ENCODE data around the gene RALA. TPM values are rescaled to one million over a fixed set of nuclear protein-coding genes. Genes with fewer than 3 reads are reported as not detected.

RALA gene
- total and polyA plus RNA-seq, 2 of the 13 experiments (the other 11 are each of a cell fraction or from before 2014, with no cell fraction given) = 11.8 to 19.5 TPM

DNA sequence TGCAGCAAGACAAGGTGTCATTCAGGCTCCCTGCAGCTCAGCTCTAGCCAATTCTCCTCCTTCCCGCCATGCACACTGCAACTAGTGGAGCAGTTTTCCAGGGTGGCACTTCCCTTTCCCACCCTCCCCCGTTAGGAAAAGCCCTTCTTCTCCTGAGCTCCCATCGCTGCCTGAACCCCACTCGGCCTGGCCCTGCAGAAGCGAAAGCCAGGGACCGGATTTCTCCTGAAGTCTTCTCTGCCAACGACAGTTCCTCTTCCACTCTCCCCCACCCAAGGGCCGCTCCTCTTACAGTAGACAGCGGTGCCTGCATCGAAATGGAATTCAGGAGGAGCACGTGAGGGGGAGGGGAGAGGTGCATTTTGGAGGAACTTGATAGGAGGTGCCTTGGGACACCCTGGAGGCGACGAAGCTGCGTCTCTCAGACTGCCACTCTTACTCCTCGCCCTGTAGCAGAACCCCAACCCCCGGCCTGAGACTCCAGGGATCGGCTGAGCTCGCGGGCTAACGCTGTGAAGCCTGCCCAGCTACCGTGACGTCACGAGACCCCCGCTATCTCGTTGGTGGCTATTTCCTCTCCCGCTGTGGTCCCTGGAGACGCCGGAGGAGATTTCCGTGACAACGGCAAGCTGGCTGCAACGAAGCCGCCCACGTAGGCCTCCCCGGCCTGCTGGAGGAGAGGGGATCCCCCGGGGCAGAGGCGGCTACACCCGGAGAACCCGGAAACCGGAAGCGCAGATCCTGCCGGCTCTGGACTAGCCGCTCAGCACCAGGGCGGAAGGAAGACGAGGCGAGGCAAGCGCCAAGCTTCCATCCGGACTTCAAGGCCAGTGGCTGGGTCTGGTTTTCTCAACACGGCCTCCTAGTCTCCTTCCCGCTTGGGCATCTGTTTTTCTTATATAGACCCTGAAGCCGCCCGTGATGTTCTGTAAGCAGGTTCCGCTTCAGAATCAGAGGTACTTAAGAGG, 109.7 kb downstream of the RALA start (continued):
- TF ChIP-seq TAF1 (CRISPR knock-in tag; IDR thresholded peaks at IDR 0.05) = no peak
- TF ChIP-seq, protein P1, sequence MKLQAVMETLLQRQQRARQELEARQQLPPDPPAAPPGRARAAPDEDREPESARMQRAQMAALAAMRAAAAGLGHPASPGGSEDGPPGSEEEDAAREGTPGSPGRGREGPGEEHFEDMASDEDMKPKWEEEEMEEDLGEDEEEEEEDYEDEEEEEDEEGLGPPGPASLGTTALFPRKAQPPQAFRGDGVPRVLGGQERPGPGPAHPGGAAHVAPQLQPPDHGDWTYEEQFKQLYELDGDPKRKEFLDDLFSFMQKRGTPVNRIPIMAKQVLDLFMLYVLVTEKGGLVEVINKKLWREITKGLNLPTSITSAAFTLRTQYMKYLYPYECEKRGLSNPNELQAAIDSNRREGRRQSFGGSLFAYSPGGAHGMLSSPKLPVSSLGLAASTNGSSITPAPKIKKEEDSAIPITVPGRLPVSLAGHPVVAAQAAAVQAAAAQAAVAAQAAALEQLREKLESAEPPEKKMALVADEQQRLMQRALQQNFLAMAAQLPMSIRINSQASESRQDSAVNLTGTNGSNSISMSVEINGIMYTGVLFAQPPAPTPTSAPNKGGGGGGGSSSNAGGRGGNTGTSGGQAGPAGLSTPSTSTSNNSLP (IDR thresholded peaks at IDR 0.05; ENCODE audit: low read depth, low read length) = no peak
- 0 out of 2 replicates have a peak, but pooled peaks have one; percentile 26 for TF ChIP-seq SALL2 (CRISPR knock-in tag; IDR thresholded peaks at IDR 0.05)
- no peak for TF ChIP-seq KLF6 (CRISPR knock-in tag; IDR thresholded peaks at IDR 0.05)
- TF ChIP-seq ZNF501 (CRISPR knock-in tag; IDR thresholded peaks at IDR 0.05) = no peak
- no peak for TF ChIP-seq IRX3 (CRISPR knock-in tag; IDR thresholded peaks at IDR 0.05; ENCODE audit: borderline replicate concordance, low read depth)
- peak; percentile 64; the same call in 1 of the 2 replicates for TF ChIP-seq ELF3 (CRISPR knock-in tag; IDR thresholded peaks at IDR 0.05)
- TF ChIP-seq, protein P2, sequence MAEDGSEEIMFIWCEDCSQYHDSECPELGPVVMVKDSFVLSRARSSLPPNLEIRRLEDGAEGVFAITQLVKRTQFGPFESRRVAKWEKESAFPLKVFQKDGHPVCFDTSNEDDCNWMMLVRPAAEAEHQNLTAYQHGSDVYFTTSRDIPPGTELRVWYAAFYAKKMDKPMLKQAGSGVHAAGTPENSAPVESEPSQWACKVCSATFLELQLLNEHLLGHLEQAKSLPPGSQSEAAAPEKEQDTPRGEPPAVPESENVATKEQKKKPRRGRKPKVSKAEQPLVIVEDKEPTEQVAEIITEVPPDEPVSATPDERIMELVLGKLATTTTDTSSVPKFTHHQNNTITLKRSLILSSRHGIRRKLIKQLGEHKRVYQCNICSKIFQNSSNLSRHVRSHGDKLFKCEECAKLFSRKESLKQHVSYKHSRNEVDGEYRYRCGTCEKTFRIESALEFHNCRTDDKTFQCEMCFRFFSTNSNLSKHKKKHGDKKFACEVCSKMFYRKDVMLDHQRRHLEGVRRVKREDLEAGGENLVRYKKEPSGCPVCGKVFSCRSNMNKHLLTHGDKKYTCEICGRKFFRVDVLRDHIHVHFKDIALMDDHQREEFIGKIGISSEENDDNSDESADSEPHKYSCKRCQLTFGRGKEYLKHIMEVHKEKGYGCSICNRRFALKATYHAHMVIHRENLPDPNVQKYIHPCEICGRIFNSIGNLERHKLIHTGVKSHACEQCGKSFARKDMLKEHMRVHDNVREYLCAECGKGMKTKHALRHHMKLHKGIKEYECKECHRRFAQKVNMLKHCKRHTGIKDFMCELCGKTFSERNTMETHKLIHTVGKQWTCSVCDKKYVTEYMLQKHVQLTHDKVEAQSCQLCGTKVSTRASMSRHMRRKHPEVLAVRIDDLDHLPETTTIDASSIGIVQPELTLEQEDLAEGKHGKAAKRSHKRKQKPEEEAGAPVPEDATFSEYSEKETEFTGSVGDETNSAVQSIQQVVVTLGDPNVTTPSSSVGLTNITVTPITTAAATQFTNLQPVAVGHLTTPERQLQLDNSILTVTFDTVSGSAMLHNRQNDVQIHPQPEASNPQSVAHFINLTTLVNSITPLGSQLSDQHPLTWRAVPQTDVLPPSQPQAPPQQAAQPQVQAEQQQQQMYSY (CRISPR knock-in tag; IDR thresholded peaks at IDR 0.05) = no peak
- TF ChIP-seq, protein P3, sequence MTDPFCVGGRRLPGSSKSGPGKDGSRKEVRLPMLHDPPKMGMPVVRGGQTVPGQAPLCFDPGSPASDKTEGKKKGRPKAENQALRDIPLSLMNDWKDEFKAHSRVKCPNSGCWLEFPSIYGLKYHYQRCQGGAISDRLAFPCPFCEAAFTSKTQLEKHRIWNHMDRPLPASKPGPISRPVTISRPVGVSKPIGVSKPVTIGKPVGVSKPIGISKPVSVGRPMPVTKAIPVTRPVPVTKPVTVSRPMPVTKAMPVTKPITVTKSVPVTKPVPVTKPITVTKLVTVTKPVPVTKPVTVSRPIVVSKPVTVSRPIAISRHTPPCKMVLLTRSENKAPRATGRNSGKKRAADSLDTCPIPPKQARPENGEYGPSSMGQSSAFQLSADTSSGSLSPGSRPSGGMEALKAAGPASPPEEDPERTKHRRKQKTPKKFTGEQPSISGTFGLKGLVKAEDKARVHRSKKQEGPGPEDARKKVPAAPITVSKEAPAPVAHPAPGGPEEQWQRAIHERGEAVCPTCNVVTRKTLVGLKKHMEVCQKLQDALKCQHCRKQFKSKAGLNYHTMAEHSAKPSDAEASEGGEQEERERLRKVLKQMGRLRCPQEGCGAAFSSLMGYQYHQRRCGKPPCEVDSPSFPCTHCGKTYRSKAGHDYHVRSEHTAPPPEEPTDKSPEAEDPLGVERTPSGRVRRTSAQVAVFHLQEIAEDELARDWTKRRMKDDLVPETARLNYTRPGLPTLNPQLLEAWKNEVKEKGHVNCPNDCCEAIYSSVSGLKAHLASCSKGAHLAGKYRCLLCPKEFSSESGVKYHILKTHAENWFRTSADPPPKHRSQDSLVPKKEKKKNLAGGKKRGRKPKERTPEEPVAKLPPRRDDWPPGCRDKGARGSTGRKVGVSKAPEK (CRISPR knock-in tag; IDR thresholded peaks at IDR 0.05; ENCODE audit: borderline replicate concordance) = no peak
- TF ChIP-seq ESRRA (CRISPR knock-in tag; IDR thresholded peaks at IDR 0.05; ENCODE audit: low read depth) = no peak
- TF ChIP-seq ZNF773 (CRISPR knock-in tag; IDR thresholded peaks at IDR 0.05; ENCODE audit: borderline replicate concordance) = no peak
- 0 out of 2 replicates have a peak, but pooled peaks have one; percentile 10 for TF ChIP-seq RFX3 (CRISPR knock-in tag; IDR thresholded peaks at IDR 0.05)
- no peak for TF ChIP-seq POLR2A (IDR thresholded peaks at IDR 0.05; ENCODE audit: insufficient read depth in 1 of 2, low read depth in 2 of 2, low read length in 2 of 2)
- TF ChIP-seq ZNF235 (CRISPR knock-in tag; IDR thresholded peaks at IDR 0.05; ENCODE audit: borderline replicate concordance) = no peak
- TF ChIP-seq PITX1 (CRISPR knock-in tag; IDR thresholded peaks at IDR 0.05) = peak; percentile 21; the same call in 1 of the 2 replicates
- no peak for TF ChIP-seq ZNF747 (CRISPR knock-in tag; IDR thresholded peaks at IDR 0.05; ENCODE audit: borderline replicate concordance)
- TF ChIP-seq KAT2B (IDR thresholded peaks at IDR 0.05; ENCODE audit: borderline replicate concordance, low read depth, low read length) = no peak
- peak; percentile 73 for TF ChIP-seq PHF20 (CRISPR knock-in tag; IDR thresholded peaks at IDR 0.05)
- no peak for TF ChIP-seq STAT5B (CRISPR knock-in tag; IDR thresholded peaks at IDR 0.05)
- no peak for TF ChIP-seq NAIF1 (CRISPR knock-in tag; IDR thresholded peaks at IDR 0.05; ENCODE audit: borderline replicate concordance)
- TF ChIP-seq ZNF772 (CRISPR knock-in tag; IDR thresholded peaks at IDR 0.05) = no peak
- TF ChIP-seq CBX1 (IDR thresholded peaks at IDR 0.05; ENCODE audit: low read depth) = no peak
